DOHH2 (cell line): ENCODE measurements around the gene PLS3.

Source experiments
- H3F3A ChIP-seq: fragments of 200-600 bp; sonication (generic), shearing (Covaris generic); 2 replicates; pipeline ENCODE4 v1.6.0; 2016; ENCODE audit warnings: antibody characterized with exemption, mild to moderate bottlenecking; ENCODE audit not compliant: control insufficient read depth, insufficient read depth
- H3K27ac ChIP-seq: fragments of 200-600 bp; sonication (generic); 2 replicates; pipeline ENCODE4 v1.5.1; 2014; ENCODE audit warnings: low read depth, mild to moderate bottlenecking, low read length, moderate library complexity
- H3K27me3 ChIP-seq: fragments of 200-600 bp; sonication (generic); 2 replicates; pipeline ENCODE4 v1.6.1; 2014; ENCODE audit warnings: mild to moderate bottlenecking, low read length, mixed read lengths; ENCODE audit not compliant: control insufficient read depth
- H3K36me3 ChIP-seq: fragments of 200-600 bp; sonication (generic); 2 replicates; pipeline ENCODE4 v1.6.1; 2014; ENCODE audit warnings: mild to moderate bottlenecking, low read length, moderate library complexity, mixed read lengths; ENCODE audit not compliant: control insufficient read depth
- H3K4me1 ChIP-seq: fragments of 200-600 bp; sonication (generic); 2 replicates; pipeline ENCODE4 v1.6.1; 2014; ENCODE audit warnings: mild to moderate bottlenecking, low read length, mixed read lengths; ENCODE audit not compliant: control insufficient read depth
- H3K4me2 ChIP-seq: fragments of 200-600 bp; sonication (generic); 2 replicates; pipeline ENCODE4 v1.6.0; 2014; ENCODE audit warnings: mild to moderate bottlenecking, low read length, moderate library complexity
- H3K4me3 ChIP-seq: fragments of 200-600 bp; sonication (generic); 2 replicates; pipeline ENCODE4 v1.5.1; 2014; ENCODE audit warnings: mild to moderate bottlenecking, low read length, mixed read lengths
- H3K79me2 ChIP-seq: fragments of 200-600 bp; sonication (generic); 2 replicates; pipeline ENCODE4 v1.6.1; 2014; ENCODE audit warnings: mild to moderate bottlenecking, low read length, mixed read lengths; ENCODE audit not compliant: control insufficient read depth
- H3K9me2 ChIP-seq: fragments of 200-600 bp; sonication (generic); replicated peaks from 2 replicates; pipeline ENCODE4 v1.6.1; 2014; ENCODE audit warnings: mild to moderate bottlenecking, low read length, mixed read lengths; ENCODE audit not compliant: control insufficient read depth
- H3K9me3 ChIP-seq: fragments of 200-600 bp; sonication (generic); 2 replicates; pipeline ENCODE4 v1.6.1; 2014; ENCODE audit warnings: antibody characterized with exemption, low read length, mixed read lengths; ENCODE audit not compliant: control insufficient read depth, insufficient read depth
- H4K20me1 ChIP-seq: fragments of 200-600 bp; sonication (generic); 2 replicates; pipeline ENCODE4 v1.6.0; 2014; ENCODE audit warnings: low read depth, mild to moderate bottlenecking, antibody characterized with exemption, low read length, moderate library complexity; ENCODE audit not compliant: control insufficient read depth, insufficient read depth
- CTCF ChIP-seq: fragments of 200-600 bp; sonication (generic); IDR thresholded peaks from one replicate; pipeline ENCODE4 v1.5.1; 2014; ENCODE audit warnings: antibody characterized with exemption, mild to moderate bottlenecking, low read depth, low read length; ENCODE audit not compliant: poor library complexity, severe bottlenecking
- EZH2phosphoT487 ChIP-seq: fragments of 200-600 bp; sonication (generic); IDR thresholded peaks from 2 replicates; pipeline ENCODE4 v1.6.1; 2017; ENCODE audit warnings: borderline replicate concordance, mild to moderate bottlenecking, antibody characterized with exemption, low read length, moderate library complexity, mixed read lengths

The PLS3 gene

GRCh38 chrX:115533485-115533884 is 27.5 kb upstream of the PLS3 start:
- H3K4me3 ChIP-seq: no peak overlapping the region
- H3K4me1 ChIP-seq: no peaks in the 10 kb centered on the region
- no peak overlapping the region for H3K4me2 ChIP-seq
- no peaks in the 10 kb centered on the region for H3K27me3 ChIP-seq
- H3F3A ChIP-seq: no peaks in the 10 kb centered on the region
- no peaks in the 10 kb centered on the region for H3K36me3 ChIP-seq
- H3K9me2 ChIP-seq: no peaks in the 10 kb centered on the region
- no peak overlapping the region for H3K27ac ChIP-seq
- TF ChIP-seq CTCF (no peak), EZH2phosphoT487 (no peak)
- no peaks in the 10 kb centered on the region for H4K20me1 ChIP-seq
- H3K79me2 ChIP-seq: no peaks in the 10 kb centered on the region
- no peaks in the 10 kb centered on the region for H3K9me3 ChIP-seq

- Histone ChIP-seq H3K36me3 (no peaks in the 10 kb centered on the region), H3K4me2 (no peak overlapping the region), H3K4me3 (no peak overlapping the region), H3K4me1 (no peaks in the 10 kb centered on the region), H3K27me3 (no peaks in the 10 kb centered on the region), H4K20me1 (no peaks in the 10 kb centered on the region), H3K9me3 (no peaks in the 10 kb centered on the region), H3K79me2 (no peaks in the 10 kb centered on the region), H3F3A (no peaks in the 10 kb centered on the region), H3K9me2 (no peaks in the 10 kb centered on the region), H3K27ac (no peak overlapping the region)
- no peak for TF ChIP-seq CTCF
- no peak for TF ChIP-seq EZH2phosphoT487
Observed at GRCh38 chrX:115534383-115534782, 26.6 kb upstream of the PLS3 start.

GRCh38 chrX:115535421-115535820 is 25.6 kb upstream of the PLS3 start:
- TF ChIP-seq CTCF: no peak
- no peak for TF ChIP-seq EZH2phosphoT487
- Histone ChIP-seq H3K9me3 (no peaks in the 10 kb centered on the region), H3K27me3 (no peaks in the 10 kb centered on the region), H3K27ac (no peak overlapping the region), H3F3A (no peaks in the 10 kb centered on the region), H3K9me2 (no peaks in the 10 kb centered on the region), H3K4me1 (no peaks in the 10 kb centered on the region), H3K4me3 (no peak overlapping the region), H3K36me3 (no peaks in the 10 kb centered on the region), H4K20me1 (no peaks in the 10 kb centered on the region), H3K4me2 (no peak overlapping the region), H3K79me2 (no peaks in the 10 kb centered on the region)

- Histone ChIP-seq H3K4me1 (no peaks in the 10 kb centered on the region), H3K9me2 (no peaks in the 10 kb centered on the region), H3K27me3 (no peaks in the 10 kb centered on the region), H3K27ac (no peak overlapping the region), H3K4me2 (no peak overlapping the region), H3K36me3 (no peaks in the 10 kb centered on the region), H3K9me3 (no peaks in the 10 kb centered on the region), H3K79me2 (no peaks in the 10 kb centered on the region), H3K4me3 (no peak overlapping the region), H3F3A (no peaks in the 10 kb centered on the region), H4K20me1 (no peaks in the 10 kb centered on the region)
- TF ChIP-seq CTCF (no peak), EZH2phosphoT487 (no peak)
Observed at GRCh38 chrX:115535844-115536243, 25.1 kb upstream of the PLS3 start.
